Fibroblast of skin of back (primary cell): ENCODE data around the gene KCNG2.

Experiments
- DNase-seq: peaks from one replicate; pipeline ENCODE4 v3.0.0-alpha.2; 2013

Gene KCNG2

GRCh38 chr18:79889569-79889968 is 91.8 kb downstream of the KCNG2 start:
- DNase-seq = no peak

GRCh38 chr18:79890674-79891073 is 92.9 kb downstream of the KCNG2 start:
- DNase-seq = no peak

- no peak for DNase-seq
These were observed 99.0 kb downstream of the KCNG2 start for GRCh38 chr18:79896738-79897137.

GRCh38 chr18:79897940-79898625 is 100.3 kb downstream of the KCNG2 start:
- DNase-seq = no peak

GRCh38 chr18:79898952-79899608 is 101.3 kb downstream of the KCNG2 start:
- DNase-seq = no peak

- DNase-seq = no peak
These were observed 102.1 kb downstream of the KCNG2 start for GRCh38 chr18:79899609-79900445.

- no peak for DNase-seq
These were observed 103.2 kb downstream of the KCNG2 start for GRCh38 chr18:79900610-79901570.

- DNase-seq = no peak
These were observed 103.9 kb downstream of the KCNG2 start for GRCh38 chr18:79901665-79902064.

GRCh38 chr18:79902075-79902474 is 104.3 kb downstream of the KCNG2 start:
- DNase-seq = no peak

GRCh38 chr18:79902640-79903039 is 104.9 kb downstream of the KCNG2 start:
- DNase-seq = no peak

GRCh38 chr18:79903071-79903635 is 105.4 kb downstream of the KCNG2 start:
- no peak for DNase-seq

- DNase-seq = no peak
These were observed 106.1 kb downstream of the KCNG2 start for GRCh38 chr18:79903787-79904356.

GRCh38 chr18:79904357-79905147 is 106.8 kb downstream of the KCNG2 start:
- no peak for DNase-seq

- DNase-seq = no peak
These were observed 107.7 kb downstream of the KCNG2 start for GRCh38 chr18:79905389-79905911.

- DNase-seq = no peak
These were observed 108.3 kb downstream of the KCNG2 start for GRCh38 chr18:79905993-79906392.

GRCh38 chr18:79906706-79907105 is 109.0 kb downstream of the KCNG2 start:
- no peak for DNase-seq

GRCh38 chr18:79910563-79911343 is 113.0 kb downstream of the KCNG2 start:
- DNase-seq = no peak

- DNase-seq = no peak
These were observed 113.9 kb downstream of the KCNG2 start for GRCh38 chr18:79911344-79912270.
